Coronary artery (tissue), 2 donors: ENCODE measurements around the gene TNFAIP3.
A peak's percentile ranks its signal among the peaks of the same experiment; 100 is the strongest.

Experiments used
- DNase-seq: peaks from one replicate; pipeline ENCODE4 v3.0.0-alpha.2; 2017; ENCODE audit warnings: low spot score
- H3K27ac ChIP-seq, 2 donors: fragments of 200-600 bp; sonication (generic); one replicate each; pipeline ENCODE4 v1.5.1; 2016 to 2019
- H3K4me3 ChIP-seq: fragments of 200-600 bp; sonication (generic); 2 replicates; pipeline ENCODE4 v1.5.1; 2016; ENCODE audit warnings: mild to moderate bottlenecking, moderate library complexity
- CTCF ChIP-seq: fragments of 200-600 bp; sonication (generic); IDR thresholded peaks from one replicate; pipeline ENCODE4 v1.5.1; 2019; ENCODE audit warnings: antibody characterized with exemption

TNFAIP3 gene

GRCh38 chr6:137923866-137924653 is 57.0 kb downstream of the TNFAIP3 start:
- TF ChIP-seq CTCF: no peak
- H3K27ac ChIP-seq: no peak overlapping the region

GRCh38 chr6:137925141-137925698 is 58.2 kb downstream of the TNFAIP3 start:
- Histone ChIP-seq H3K4me3 (no peak overlapping the region), H3K27ac (no peak overlapping the region)
- no peak for TF ChIP-seq CTCF
- DNase-seq: no peak

More at GRCh38 chr6:137923866-137924653, 57.0 kb downstream of the TNFAIP3 start:
- no peak overlapping the region for H3K4me3 ChIP-seq
- no peak for DNase-seq

GRCh38 chr6:137926207-137926731 is 59.2 kb downstream of the TNFAIP3 start:
- Histone ChIP-seq H3K27ac (peak overlapping the region in 1 of 2 donors; percentile 16), H3K4me3 (no peak overlapping the region)
- no peak for DNase-seq
- TF ChIP-seq CTCF: no peak

- Histone ChIP-seq H3K4me3 (no peak overlapping the region), H3K27ac (no peak overlapping the region)
- no peak for TF ChIP-seq CTCF
- no peak for DNase-seq
Measured at GRCh38 chr6:137926985-137927384, 59.9 kb downstream of the TNFAIP3 start.

- DNase-seq: no peak
- Histone ChIP-seq H3K27ac (no peak overlapping the region), H3K4me3 (no peak overlapping the region)
- TF ChIP-seq CTCF: no peak
Measured at GRCh38 chr6:137927777-137928218, 60.7 kb downstream of the TNFAIP3 start.

GRCh38 chr6:137928286-137928685 is 61.2 kb downstream of the TNFAIP3 start:
- no peak for DNase-seq
- no peak for TF ChIP-seq CTCF
- Histone ChIP-seq H3K4me3 (no peak overlapping the region), H3K27ac (no peak overlapping the region)
